GM23248 (cell line): ENCODE results near the gene PPP5C. TPM values are rescaled to one million over a fixed set of nuclear protein-coding genes. Genes with fewer than 3 reads are reported as not detected.

Experiments used
- DNase-seq: peaks from one replicate; pipeline ENCODE4 v3.0.0-alpha.2; 2015
- H2AFZ ChIP-seq: fragments of 200-600 bp; sonication (generic); 2 replicates; pipeline ENCODE4 v1.6.1; 2016; ENCODE audit warnings: antibody characterized with exemption
- H3F3A ChIP-seq: fragments of 200-600 bp; sonication (generic); 2 replicates; pipeline ENCODE4 v1.6.1; 2016; ENCODE audit warnings: mild to moderate bottlenecking, antibody characterized with exemption, mixed run types; ENCODE audit not compliant: insufficient read depth
- H3K27ac ChIP-seq: fragments of 200-600 bp; sonication (generic); 2 replicates; pipeline ENCODE4 v1.5.1; 2016; ENCODE audit warnings: mild to moderate bottlenecking
- H3K27me3 ChIP-seq: fragments of 200-600 bp; sonication (generic); replicated peaks from 2 replicates; pipeline ENCODE4 v1.6.1; 2016; ENCODE audit warnings: mild to moderate bottlenecking; ENCODE audit not compliant: insufficient read depth
- H3K36me3 ChIP-seq: fragments of 200-600 bp; sonication (generic); 2 replicates; pipeline ENCODE4 v1.6.1; 2016; ENCODE audit warnings: low read depth, mild to moderate bottlenecking
- H3K4me1 ChIP-seq: fragments of 200-600 bp; sonication (generic); 2 replicates; pipeline ENCODE4 v1.6.1; 2016; ENCODE audit warnings: mild to moderate bottlenecking; ENCODE audit not compliant: insufficient read depth
- H3K4me2 ChIP-seq: fragments of 200-600 bp; sonication (generic); one replicate; pipeline ENCODE4 v1.6.1; 2016; ENCODE audit warnings: mild to moderate bottlenecking; ENCODE audit not compliant: unreplicated experiment
- H3K4me3 ChIP-seq: fragments of 200-600 bp; sonication (generic); 2 replicates; pipeline ENCODE4 v1.5.1; 2016; ENCODE audit warnings: mild to moderate bottlenecking
- H3K79me2 ChIP-seq: fragments of 200-600 bp; sonication (generic); 2 replicates; pipeline ENCODE4 v1.6.1; 2016; ENCODE audit warnings: mild to moderate bottlenecking; ENCODE audit not compliant: insufficient read depth
- H3K9ac ChIP-seq: fragments of 200-600 bp; sonication (generic); 2 replicates; pipeline ENCODE4 v1.6.1; 2016; ENCODE audit warnings: mild to moderate bottlenecking
- H3K9me2 ChIP-seq: fragments of 200-600 bp; sonication (generic); 2 replicates; pipeline ENCODE4 v1.6.1; 2016; ENCODE audit warnings: mixed run types, mild to moderate bottlenecking, moderate library complexity; ENCODE audit not compliant: insufficient read depth
- H3K9me3 ChIP-seq: fragments of 200-600 bp; sonication (generic); one replicate; pipeline ENCODE4 v1.6.1; 2017; ENCODE audit warnings: low read depth
- H4K20me1 ChIP-seq: fragments of 200-600 bp; sonication (generic); 2 replicates; pipeline ENCODE4 v1.6.0; 2016; ENCODE audit not compliant: insufficient read depth
- EZH2 ChIP-seq: fragments of 200-600 bp; sonication (generic); IDR thresholded peaks from 2 replicates; pipeline ENCODE4 v1.6.1; 2018; ENCODE audit warnings: antibody characterized with exemption, mild to moderate bottlenecking; ENCODE audit not compliant: insufficient read depth, poor library complexity, severe bottlenecking
- EZH2phosphoT487 ChIP-seq: fragments of 200-600 bp; sonication (generic); IDR thresholded peaks from 2 replicates; pipeline ENCODE4 v1.6.1; 2018; ENCODE audit warnings: antibody characterized with exemption, moderate library complexity, mild to moderate bottlenecking, low read depth; ENCODE audit not compliant: insufficient read depth
- WGBS, 2 experiments: methylation state at CpG; one replicate each; pipeline ENCODE4 v1.1.6; 2015 to 2017; ENCODE audit warnings: low lambda C conversion rate in 2 of 2, low coverage in 1 of 2; ENCODE audit errors: missing lambda C conversion rate in 2 of 2; 5-methylcytosine and 5-hydroxymethylcytosine counted together
- in situ Hi-C: fragments of 300-500 bp; cut with MboI; formaldehyde crosslinking; loops from 2 replicates; pipeline ENCODE4 v1.15.0; 2020
- polyA plus RNA-seq: library from polyadenylated mRNA; unstranded; fragments of >200 nt; fragmentation: Nextera tagmentation; extraction: Ambion mirVana; gene quantifications from 2 replicates; pipeline ENCODE4 v1.2.1, GENCODE V29; 2016
- total RNA-seq: library from RNA; depleted of rRNA; stranded (reverse); fragments of >200 nt; shearing (Covaris generic); gene quantifications from 2 replicates; pipeline ENCODE4 v1.2.3, GENCODE V29; 2014

Gene PPP5C
- total and polyA plus RNA-seq, 2 experiments from 2014 or later = 47.3 to 60.8 TPM

DNA sequence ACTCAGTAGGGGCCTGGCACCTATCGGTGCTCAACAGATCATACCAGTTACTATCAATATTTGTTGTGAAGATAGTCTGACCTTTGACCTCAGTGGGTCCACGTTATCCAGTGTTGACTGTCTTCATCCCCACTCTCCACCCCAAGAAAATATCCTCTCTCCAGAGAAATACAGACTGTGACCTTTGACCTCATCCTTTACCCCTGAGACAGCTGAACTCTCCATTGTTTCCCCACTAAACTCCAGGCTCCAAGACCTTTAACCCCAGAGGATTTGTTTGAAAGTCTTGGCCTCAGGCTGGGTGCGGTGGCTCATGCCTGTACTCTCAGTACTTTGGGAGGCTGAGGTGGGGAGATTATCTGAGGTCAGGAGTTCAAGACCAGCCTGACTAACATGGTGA, 22.6 kb upstream of the PPP5C start:
- H3K4me3 ChIP-seq = no peak overlapping the region
- 58 to 64% methylated on average over 3 of the region's 3 CpGs for WGBS, 2 experiments
- H3K9ac ChIP-seq = no peak overlapping the region
- TF ChIP-seq EZH2phosphoT487 (no peak), EZH2 (no peak)
- H3F3A ChIP-seq = no peaks in the 10 kb centered on the region
- DNase-seq = no peak
- no peaks in the 10 kb centered on the region for H3K4me1 ChIP-seq
- no peaks in the 10 kb centered on the region for H3K27me3 ChIP-seq
- H3K9me2 ChIP-seq = no peaks in the 10 kb centered on the region
- H3K79me2 ChIP-seq = no peaks in the 10 kb centered on the region
- H3K36me3 ChIP-seq = no peaks in the 10 kb centered on the region
- no peak overlapping the region for H2AFZ ChIP-seq
- in situ Hi-C loops = no loop called here
- no peaks in the 10 kb centered on the region for H4K20me1 ChIP-seq
- no peak overlapping the region for H3K27ac ChIP-seq
- no peak overlapping the region for H3K4me2 ChIP-seq
- H3K9me3 ChIP-seq = no peaks in the 10 kb centered on the region

DNA sequence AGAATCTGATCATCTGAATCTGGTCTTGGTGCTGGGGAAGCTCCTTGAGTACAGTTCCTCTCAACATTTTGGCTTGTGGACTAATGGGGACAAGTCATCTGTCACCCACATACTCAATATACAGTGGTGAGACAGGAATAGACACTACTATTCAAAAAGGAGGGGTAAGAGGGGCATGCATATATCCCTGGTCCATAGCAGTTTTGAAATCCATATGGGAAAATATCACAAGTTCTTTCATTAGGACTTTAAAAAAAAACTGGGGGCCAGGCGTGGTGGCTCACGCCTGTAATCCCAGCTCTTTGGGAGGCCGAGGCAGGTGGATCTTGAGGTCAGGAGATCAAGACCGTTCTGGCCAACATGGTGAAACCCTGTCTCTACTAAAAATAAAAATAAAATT, 20.3 kb upstream of the PPP5C start:
- no peak overlapping the region for H3K9ac ChIP-seq
- H3K27ac ChIP-seq = no peak overlapping the region
- in situ Hi-C loops = no loop called here
- no peaks in the 10 kb centered on the region for H3K79me2 ChIP-seq
- no peaks in the 10 kb centered on the region for H3K4me1 ChIP-seq
- no peaks in the 10 kb centered on the region for H3K36me3 ChIP-seq
- H3K27me3 ChIP-seq = no peaks in the 10 kb centered on the region
- H2AFZ ChIP-seq = no peak overlapping the region
- DNase-seq = no peak
- H3K9me2 ChIP-seq = no peaks in the 10 kb centered on the region
- H3K4me3 ChIP-seq = no peak overlapping the region
- no peaks in the 10 kb centered on the region for H3K9me3 ChIP-seq
- H4K20me1 ChIP-seq = no peaks in the 10 kb centered on the region
- H3K4me2 ChIP-seq = no peak overlapping the region
- H3F3A ChIP-seq = no peaks in the 10 kb centered on the region
- 77 to 81% methylated on average over 4 of the region's 4 CpGs for WGBS, 2 experiments
- TF ChIP-seq EZH2 (no peak), EZH2phosphoT487 (no peak)

DNA sequence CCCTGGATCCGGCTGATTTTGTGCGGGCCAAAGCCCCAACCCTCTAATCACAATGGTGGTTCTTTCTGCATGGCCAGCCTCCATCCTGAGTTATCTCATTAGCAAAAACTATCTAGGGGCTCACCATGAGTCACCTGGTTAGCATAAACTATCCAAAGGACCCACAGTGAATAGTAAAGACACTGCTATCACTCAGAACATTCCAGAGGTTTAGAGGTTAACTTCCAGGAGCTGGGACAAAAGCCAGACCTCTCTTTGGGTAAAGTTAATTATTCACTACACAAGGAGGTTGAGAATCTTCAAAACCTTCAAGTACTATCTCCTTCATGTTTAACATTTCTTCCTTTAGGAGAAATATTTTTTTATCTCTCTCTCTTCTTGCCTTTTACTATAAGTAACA, 18.8 kb upstream of the PPP5C start:
- H2AFZ ChIP-seq = no peak overlapping the region
- H3F3A ChIP-seq = no peaks in the 10 kb centered on the region
- H3K36me3 ChIP-seq = no peaks in the 10 kb centered on the region
- H3K4me3 ChIP-seq = no peak overlapping the region
- H4K20me1 ChIP-seq = no peaks in the 10 kb centered on the region
- no peak overlapping the region for H3K4me2 ChIP-seq
- DNase-seq = no peak
- H3K9ac ChIP-seq = no peak overlapping the region
- TF ChIP-seq EZH2phosphoT487 (no peak), EZH2 (no peak)
- WGBS, 2 experiments = 91 to 95% methylated on average over 2 of the region's 2 CpGs
- in situ Hi-C loops = no loop called here
- no peaks in the 10 kb centered on the region for H3K27me3 ChIP-seq
- H3K79me2 ChIP-seq = no peaks in the 10 kb centered on the region
- H3K9me2 ChIP-seq = no peaks in the 10 kb centered on the region
- no peak overlapping the region for H3K27ac ChIP-seq
- H3K9me3 ChIP-seq = no peaks in the 10 kb centered on the region
- H3K4me1 ChIP-seq = no peaks in the 10 kb centered on the region

DNA sequence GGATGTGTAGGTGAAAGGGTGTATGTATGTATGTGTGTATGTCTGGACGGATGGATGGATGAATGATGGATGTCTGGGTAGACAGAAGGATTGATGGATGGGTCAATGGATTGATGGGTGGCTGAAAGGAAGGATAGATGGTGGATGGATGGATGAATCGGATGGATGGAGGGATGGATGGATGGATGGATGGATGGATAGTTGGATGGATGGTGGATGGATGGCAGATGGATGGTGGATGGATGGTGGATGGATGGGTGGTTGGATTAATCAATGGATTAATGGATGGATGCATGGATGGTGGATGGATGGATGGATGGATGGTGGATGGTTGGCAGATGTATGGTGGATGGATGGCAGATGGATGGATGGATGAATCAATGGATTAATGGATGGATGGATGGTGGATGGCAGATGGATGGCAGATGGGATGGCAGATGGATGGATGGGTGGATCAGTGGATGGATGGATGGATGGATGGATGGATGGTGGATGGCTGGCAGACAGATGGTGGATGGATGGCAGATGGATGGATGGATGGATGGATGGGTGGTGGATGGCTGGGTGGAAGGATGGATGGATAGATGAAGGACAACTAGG, 16.5 kb upstream of the PPP5C start:
- 70 to 84% methylated on average over 2 of the region's 2 CpGs for WGBS, 2 experiments

GRCh38 chr19:46337487-46337886, 9.4 kb upstream of the PPP5C start:
- no peaks in the 10 kb centered on the region for H3K36me3 ChIP-seq
- H3K79me2 ChIP-seq = no peaks in the 10 kb centered on the region
- H3K4me3 ChIP-seq = no peak overlapping the region
- no peak overlapping the region for H3K4me2 ChIP-seq
- H3K27me3 ChIP-seq = no peaks in the 10 kb centered on the region
- no peaks in the 10 kb centered on the region for H3K9me2 ChIP-seq
- no peak overlapping the region for H2AFZ ChIP-seq
- H3K9ac ChIP-seq = no peak overlapping the region
- H3K4me1 ChIP-seq = no peaks in the 10 kb centered on the region
- DNase-seq = no peak
- no peaks in the 10 kb centered on the region for H3F3A ChIP-seq
- 95 to 100% methylated on average over 1 of the region's 1 CpG for WGBS, 2 experiments
- in situ Hi-C loops = no loop called here
- no peak for TF ChIP-seq EZH2phosphoT487
- no peak for TF ChIP-seq EZH2
- no peaks in the 10 kb centered on the region for H3K9me3 ChIP-seq
- no peaks in the 10 kb centered on the region for H4K20me1 ChIP-seq
- H3K27ac ChIP-seq = no peak overlapping the region

More for the DNA sequence above, 16.5 kb upstream of the PPP5C start:
- no peaks in the 10 kb centered on the region for H3K9me3 ChIP-seq
- no peaks in the 10 kb centered on the region for H3K9me2 ChIP-seq
- DNase-seq = no peak
- H3K79me2 ChIP-seq = no peaks in the 10 kb centered on the region
- H4K20me1 ChIP-seq = no peaks in the 10 kb centered on the region
- no peaks in the 10 kb centered on the region for H3K27me3 ChIP-seq
- TF ChIP-seq EZH2 = no peak
- H3K4me2 ChIP-seq = no peak overlapping the region
- in situ Hi-C loops = no loop called here
- no peaks in the 10 kb centered on the region for H3K4me1 ChIP-seq
- no peaks in the 10 kb centered on the region for H3F3A ChIP-seq
- H3K36me3 ChIP-seq = no peaks in the 10 kb centered on the region
- no peak overlapping the region for H2AFZ ChIP-seq
- H3K4me3 ChIP-seq = no peak overlapping the region
- no peak overlapping the region for H3K27ac ChIP-seq
- H3K9ac ChIP-seq = no peak overlapping the region
